ENCODE measurements around the gene MYOCOS. TPM values are rescaled to one million over a fixed set of nuclear protein-coding genes. Genes with fewer than 3 reads are reported as not detected.
"Not testable (repeated sequence)": the region's sequence is repeated elsewhere in the genome, so short reads cannot be mapped to it uniquely, and the experiment has no call there.

The MYOCOS gene
- total RNA-seq, 2 experiments from 2014 or later = 0.10 TPM; not detected in 1

DNA sequence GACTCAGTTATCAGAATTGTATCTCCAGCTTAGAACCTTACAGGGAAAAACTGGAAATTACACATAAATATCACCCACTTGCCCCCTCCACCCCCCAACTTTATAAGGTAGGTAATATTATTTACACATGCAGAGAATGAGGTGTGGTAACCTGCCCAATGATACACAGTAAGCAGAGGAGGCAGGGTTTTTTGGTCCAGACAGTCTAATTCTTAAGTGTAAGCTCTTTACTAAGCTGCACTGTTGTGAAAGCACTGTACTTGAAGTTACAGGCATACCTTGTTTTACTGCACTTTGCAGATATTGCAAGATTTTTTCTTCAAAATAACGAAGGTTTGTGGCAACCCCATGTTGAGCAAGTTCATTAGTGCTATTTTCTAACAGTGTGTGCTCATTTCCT, 24.8 kb upstream of the MYOCOS start:
- ATAC-seq (no peak), DNase-seq (no peak)
- Mint-ChIP-seq H3K9me3 (ENCODE audit: insufficient read depth) (no peaks in the 10 kb centered on the region), H3K4me3 (no peak overlapping the region), H3K4me1 (ENCODE audit: low read depth) (no peaks in the 10 kb centered on the region), H3K27ac (no peak overlapping the region), H3K27me3 (ENCODE audit: low read depth) (no peaks in the 10 kb centered on the region), H3K36me3 (ENCODE audit: low read depth) (peaks cover 26% of the 10 kb centered on the region)
- POLR2A ChIA-PET = no interaction called here
- CTCF ChIA-PET = no interaction called here

DNA sequence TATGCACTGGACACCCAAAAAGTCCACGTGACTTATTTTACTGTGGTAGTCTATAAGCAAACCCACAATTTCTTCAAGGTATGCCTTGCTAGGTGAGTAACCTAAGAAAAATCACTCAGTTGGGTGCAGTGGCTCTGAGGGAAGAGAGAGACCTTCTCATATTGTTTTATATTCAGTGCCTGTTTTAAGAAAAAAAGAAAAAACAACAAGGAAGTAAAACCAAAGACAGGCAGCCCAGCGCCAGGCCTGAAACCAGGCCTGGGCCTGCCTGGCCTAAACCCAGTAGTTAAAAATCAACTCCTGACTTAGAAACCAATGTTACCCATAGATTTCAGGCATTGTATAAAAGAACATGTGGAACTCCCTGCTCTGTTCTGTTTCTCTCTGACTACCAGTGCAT, 21.7 kb upstream of the MYOCOS start:
- ATAC-seq; H3K27me3 Mint-ChIP-seq (ENCODE audit: low read depth); H3K4me3 Mint-ChIP-seq; H3K9me3 Mint-ChIP-seq (ENCODE audit: insufficient read depth); H3K4me1 Mint-ChIP-seq (ENCODE audit: low read depth); CTCF ChIA-PET; DNase-seq; POLR2A ChIA-PET; H3K27ac Mint-ChIP-seq: not testable (repeated sequence)
- H3K36me3 Mint-ChIP-seq (ENCODE audit: low read depth) = peaks cover 10% of the 10 kb centered on the region

DNA sequence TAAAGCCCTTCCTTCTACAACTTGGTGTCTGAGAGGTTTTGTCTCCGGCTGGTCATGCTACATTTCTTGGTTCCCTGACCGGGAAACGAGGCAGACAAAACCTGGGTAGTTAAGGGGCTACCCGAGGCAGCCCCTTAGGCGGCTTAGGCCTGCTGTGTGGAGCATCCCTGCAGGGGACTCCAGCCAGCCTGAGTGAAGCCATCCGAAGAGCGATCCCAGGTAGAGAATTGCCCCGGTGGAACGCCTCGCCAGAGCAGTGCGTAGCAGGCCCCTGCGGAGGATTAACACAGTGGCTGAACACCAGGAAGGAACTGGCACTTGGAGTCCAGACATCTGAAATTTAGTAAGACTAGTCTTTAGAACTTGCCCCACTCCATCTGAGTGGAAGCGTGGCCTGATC, 21.2 kb upstream of the MYOCOS start:
- ChIA-PET CTCF (no interaction called here), POLR2A (no interaction called here)
- Mint-ChIP-seq H3K27me3 (ENCODE audit: low read depth) (no peaks in the 10 kb centered on the region), H3K27ac (no peak overlapping the region), H3K4me3 (no peak overlapping the region), H3K9me3 (ENCODE audit: insufficient read depth) (no peaks in the 10 kb centered on the region), H3K36me3 (ENCODE audit: low read depth) (peaks cover 9% of the 10 kb centered on the region), H3K4me1 (ENCODE audit: low read depth) (no peaks in the 10 kb centered on the region)
- ATAC-seq = no peak
- no peak for DNase-seq

DNA sequence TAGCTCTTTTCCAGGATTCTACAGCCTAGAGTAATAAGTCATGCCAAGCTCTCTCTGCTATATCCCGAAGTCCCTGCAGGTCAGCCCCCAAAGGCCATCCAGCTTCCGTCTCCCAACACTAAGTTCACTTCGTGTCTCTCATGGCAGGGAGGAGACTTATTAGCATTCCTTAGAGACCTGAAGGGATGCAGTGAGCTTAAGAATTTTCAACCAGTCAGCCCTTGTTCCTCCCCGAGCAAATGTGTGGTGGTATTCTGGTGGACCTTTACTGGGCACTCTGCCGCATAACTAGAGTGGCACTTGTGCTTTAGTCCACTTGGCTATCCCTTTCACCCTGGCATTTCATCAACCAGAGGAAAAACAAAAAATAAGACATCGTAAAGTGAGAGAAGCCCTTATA, 19.0 kb upstream of the MYOCOS start:
- H3K27ac Mint-ChIP-seq; H3K36me3 Mint-ChIP-seq (ENCODE audit: low read depth); H3K27me3 Mint-ChIP-seq (ENCODE audit: low read depth); H3K4me3 Mint-ChIP-seq; H3K9me3 Mint-ChIP-seq (ENCODE audit: insufficient read depth); POLR2A ChIA-PET; ATAC-seq; H3K4me1 Mint-ChIP-seq (ENCODE audit: low read depth); DNase-seq: not testable (repeated sequence)
- CTCF ChIA-PET = interaction anchor here (1.3 kb wide), 1 partner anchor 118 kb away, joined by 3 read pairs; the partner anchor contains the start of gene PRRC2C

DNA sequence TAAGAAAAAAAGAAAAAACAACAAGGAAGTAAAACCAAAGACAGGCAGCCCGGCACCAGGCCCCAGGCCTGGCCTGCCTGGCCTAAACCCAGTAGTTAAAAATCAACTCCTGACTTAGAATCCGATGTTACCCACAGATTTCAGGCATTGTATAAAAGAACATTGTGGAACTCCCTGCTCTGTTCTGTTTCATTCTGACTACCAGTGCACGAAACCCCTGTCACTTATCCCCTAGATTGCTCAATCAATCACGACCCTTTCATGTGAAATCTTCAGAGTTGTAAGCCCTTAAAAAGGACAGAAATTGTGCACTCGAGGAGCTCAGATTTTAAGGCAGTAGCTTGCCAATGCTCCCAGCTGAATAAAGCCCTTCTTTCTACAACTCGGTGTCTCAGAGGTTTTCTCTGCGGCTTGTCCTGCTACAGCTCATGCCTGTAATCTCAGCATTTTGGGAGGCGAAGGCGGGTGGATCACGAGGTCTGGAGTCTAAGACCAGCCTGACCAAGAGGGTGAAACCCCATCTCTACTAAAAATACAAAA, 15.6 kb upstream of the MYOCOS start:
- CTCF ChIA-PET = no interaction called here

DNA sequence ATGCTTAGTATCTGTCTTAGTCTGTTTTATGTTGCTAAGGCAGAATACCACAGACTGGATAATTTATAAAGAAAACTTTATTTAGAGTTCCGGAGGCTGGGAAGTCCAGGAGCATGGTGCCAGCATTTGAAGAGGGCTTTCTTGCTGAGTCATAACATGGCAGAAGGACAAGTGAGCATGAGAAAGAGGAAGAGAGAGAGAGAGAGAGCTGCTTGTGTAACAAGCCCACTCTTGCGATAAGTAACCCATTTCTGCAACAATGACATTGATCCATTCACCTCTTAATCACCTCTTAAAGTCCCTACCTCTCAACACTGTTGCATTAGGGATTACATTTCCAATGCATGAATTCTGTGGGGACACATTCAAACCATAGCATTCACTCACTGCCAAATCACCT, 11.7 kb upstream of the MYOCOS start:
- Mint-ChIP-seq H3K4me3 (no peak overlapping the region), H3K27me3 (ENCODE audit: low read depth) (no peaks in the 10 kb centered on the region), H3K27ac (no peak overlapping the region), H3K9me3 (ENCODE audit: insufficient read depth) (no peaks in the 10 kb centered on the region), H3K4me1 (ENCODE audit: low read depth) (no peaks in the 10 kb centered on the region), H3K36me3 (ENCODE audit: low read depth) (no peaks in the 10 kb centered on the region)
- ATAC-seq (no peak), DNase-seq (no peak)
- ChIA-PET POLR2A (no interaction called here), CTCF (no interaction called here)

More for the DNA sequence above, 15.6 kb upstream of the MYOCOS start:
- DNase-seq (no peak), ATAC-seq (no peak)
- Mint-ChIP-seq H3K4me1 (ENCODE audit: low read depth) (no peaks in the 10 kb centered on the region), H3K4me3 (no peak overlapping the region), H3K9me3 (ENCODE audit: insufficient read depth) (no peaks in the 10 kb centered on the region), H3K27me3 (ENCODE audit: low read depth) (no peaks in the 10 kb centered on the region), H3K27ac (no peak overlapping the region), H3K36me3 (ENCODE audit: low read depth) (no peaks in the 10 kb centered on the region)
- POLR2A ChIA-PET = no interaction called here

DNA sequence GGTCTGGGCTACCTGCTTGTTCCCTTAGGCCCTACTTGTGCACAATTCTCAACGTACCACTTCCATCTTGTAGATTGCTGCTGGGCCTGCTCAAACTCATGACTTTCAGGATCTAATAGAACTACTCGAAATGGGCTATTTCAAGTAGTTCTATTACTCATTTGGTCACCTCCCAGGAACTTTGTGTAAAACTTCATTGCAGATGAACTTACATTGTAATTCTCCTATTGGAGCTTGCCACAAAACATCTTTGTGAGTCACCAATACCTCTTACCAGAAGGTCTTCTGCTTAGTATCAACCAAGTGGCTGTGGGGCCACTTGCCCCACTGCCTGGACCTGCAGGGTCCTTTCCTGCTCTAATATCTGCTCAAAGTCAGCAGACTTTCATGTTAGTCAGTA, 10.7 kb upstream of the MYOCOS start:
- DNase-seq (no peak), ATAC-seq (no peak)
- Mint-ChIP-seq H3K27ac (no peak overlapping the region), H3K4me3 (no peak overlapping the region), H3K36me3 (ENCODE audit: low read depth) (no peaks in the 10 kb centered on the region), H3K27me3 (ENCODE audit: low read depth) (no peaks in the 10 kb centered on the region), H3K9me3 (ENCODE audit: insufficient read depth) (no peaks in the 10 kb centered on the region), H3K4me1 (ENCODE audit: low read depth) (no peaks in the 10 kb centered on the region)
- ChIA-PET CTCF (no interaction called here), POLR2A (no interaction called here)

DNA sequence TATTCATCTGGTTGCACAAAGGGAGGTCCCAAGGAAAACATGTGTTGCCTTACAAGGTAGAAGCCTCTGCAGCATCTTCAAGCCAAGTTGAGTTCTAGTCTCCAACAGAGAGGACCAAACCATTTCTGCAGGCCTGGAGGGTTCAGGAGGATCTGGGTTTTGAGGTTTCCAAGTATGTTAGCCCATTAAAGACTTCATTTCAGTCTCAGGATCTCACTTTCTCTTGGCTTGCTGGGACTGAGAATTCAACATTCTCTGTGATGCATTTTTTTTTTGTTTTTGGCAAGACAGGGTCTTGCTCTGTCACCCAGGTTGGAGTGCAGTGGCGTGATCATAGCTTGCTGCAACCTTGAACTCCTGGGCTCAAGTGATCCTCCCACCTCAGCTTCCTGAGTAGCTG, 8.8 kb upstream of the MYOCOS start:
- H3K9me3 Mint-ChIP-seq (ENCODE audit: insufficient read depth) = no peaks in the 10 kb centered on the region
- DNase-seq (no peak), ATAC-seq (no peak)
- no peaks in the 10 kb centered on the region for H3K4me1 Mint-ChIP-seq (ENCODE audit: low read depth)
- CTCF ChIA-PET = no interaction called here
- H3K36me3 Mint-ChIP-seq (ENCODE audit: low read depth) = no peaks in the 10 kb centered on the region
- POLR2A ChIA-PET = no interaction called here
- H3K4me3 Mint-ChIP-seq = no peak overlapping the region
- no peak overlapping the region for H3K27ac Mint-ChIP-seq
- peaks cover 3% of the 10 kb centered on the region for H3K27me3 Mint-ChIP-seq (ENCODE audit: low read depth)

DNA sequence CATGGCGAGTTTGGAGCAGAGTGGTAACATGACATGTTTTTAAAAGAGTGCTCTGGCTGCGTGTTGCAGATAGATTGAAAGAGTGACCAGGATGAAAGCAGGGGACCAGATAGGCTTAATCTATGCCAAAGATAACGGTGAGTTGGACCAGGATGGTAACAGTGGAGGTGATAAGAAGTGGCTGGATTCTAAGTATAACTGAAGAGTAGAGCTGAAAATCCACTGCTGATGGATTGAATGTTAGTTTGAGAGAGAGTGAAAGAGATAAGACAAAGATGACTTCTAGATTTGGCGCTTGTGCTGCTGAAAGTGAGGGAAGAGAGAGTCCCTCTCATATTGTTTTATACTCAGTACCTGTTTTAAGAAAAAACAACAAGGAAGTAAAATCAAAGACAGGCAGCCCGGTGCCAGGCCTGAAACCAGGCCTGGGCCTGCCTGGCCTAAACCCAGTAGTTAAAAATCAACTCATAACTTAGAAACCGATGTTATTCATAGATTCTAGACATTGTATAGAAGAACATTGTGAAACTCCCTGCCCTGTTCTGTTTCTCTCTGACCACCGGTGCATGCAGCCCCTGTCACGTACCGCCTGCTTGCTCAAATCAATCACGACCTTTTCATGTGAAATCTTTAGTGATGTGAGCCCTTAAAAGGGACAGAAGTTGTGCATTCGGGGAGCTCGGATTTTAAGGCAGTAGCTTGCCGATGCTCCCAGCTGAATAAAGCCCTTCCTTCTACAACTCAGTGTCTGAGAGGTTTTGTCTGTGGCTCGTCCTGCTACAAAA, 6.7 kb upstream of the MYOCOS start:
- POLR2A ChIA-PET; H3K4me1 Mint-ChIP-seq (ENCODE audit: low read depth); CTCF ChIA-PET; H3K27ac Mint-ChIP-seq; H3K9me3 Mint-ChIP-seq (ENCODE audit: insufficient read depth); ATAC-seq; DNase-seq; H3K36me3 Mint-ChIP-seq (ENCODE audit: low read depth); H3K27me3 Mint-ChIP-seq (ENCODE audit: low read depth); H3K4me3 Mint-ChIP-seq: not testable (repeated sequence)

DNA sequence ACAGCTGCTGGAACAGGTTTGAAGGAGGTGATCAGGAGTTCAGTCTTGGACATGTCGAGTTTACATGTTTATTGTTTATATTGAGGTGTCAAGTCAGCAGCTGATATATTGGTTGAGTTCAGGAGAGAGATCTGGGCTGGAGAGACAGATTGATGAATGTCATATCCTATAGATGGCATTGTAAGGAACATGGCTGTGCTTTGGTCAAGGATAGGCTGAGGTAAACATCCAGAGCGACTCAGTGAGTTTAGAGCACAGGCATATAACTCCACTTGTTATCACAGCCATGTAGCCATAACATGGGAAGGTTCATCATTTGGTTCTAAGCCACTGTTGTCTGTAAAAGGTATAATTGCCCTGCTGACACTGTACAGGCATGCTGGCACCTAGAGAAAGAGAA, 5.5 kb upstream of the MYOCOS start:
- no peak overlapping the region for H3K27ac Mint-ChIP-seq
- H3K36me3 Mint-ChIP-seq (ENCODE audit: low read depth) = no peaks in the 10 kb centered on the region
- POLR2A ChIA-PET = no interaction called here
- DNase-seq (no peak), ATAC-seq (no peak)
- H3K9me3 Mint-ChIP-seq (ENCODE audit: insufficient read depth) = no peaks in the 10 kb centered on the region
- H3K4me1 Mint-ChIP-seq (ENCODE audit: low read depth) = no peaks in the 10 kb centered on the region
- H3K27me3 Mint-ChIP-seq (ENCODE audit: low read depth) = peaks cover 3% of the 10 kb centered on the region
- CTCF ChIA-PET = no interaction called here
- H3K4me3 Mint-ChIP-seq = no peak overlapping the region

DNA sequence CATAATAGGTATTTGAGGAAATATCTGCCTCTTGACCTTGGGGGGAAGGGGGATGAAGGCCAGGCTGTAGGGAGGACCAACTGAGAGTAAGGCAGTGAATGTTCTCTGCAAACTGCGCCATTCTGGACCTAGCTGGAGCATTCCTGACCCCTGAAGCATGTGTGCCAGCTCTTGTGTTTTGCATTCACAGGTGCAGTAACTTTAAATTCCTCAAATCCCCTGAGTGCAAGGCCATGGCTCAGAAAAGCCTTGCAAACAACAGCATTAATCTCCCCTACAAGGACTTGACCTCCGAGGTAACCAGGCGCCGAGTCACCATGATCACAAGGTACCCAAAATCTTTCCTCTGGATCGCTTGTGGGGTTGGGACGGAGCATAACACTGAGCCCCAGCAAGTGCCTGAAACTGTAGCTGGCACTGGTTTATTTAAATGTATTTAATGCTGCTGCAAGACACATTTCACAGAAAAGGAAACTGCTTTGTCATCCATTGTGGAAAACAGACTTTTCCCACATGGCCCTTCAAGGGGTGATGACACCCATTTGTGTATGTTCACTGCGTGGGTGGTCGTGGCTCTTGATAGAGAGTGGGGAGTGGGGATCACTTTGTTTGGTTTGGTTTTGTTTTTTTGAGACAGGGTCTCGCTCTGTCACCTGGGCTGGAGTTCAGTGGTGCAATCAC, 1.7 kb downstream of the MYOCOS start:
- H3K9me3 Mint-ChIP-seq (ENCODE audit: insufficient read depth) = no peaks in the 10 kb centered on the region
- no peak for ATAC-seq
- no peak overlapping the region for H3K27ac Mint-ChIP-seq
- H3K4me1 Mint-ChIP-seq (ENCODE audit: low read depth) = no peaks in the 10 kb centered on the region
- H3K4me3 Mint-ChIP-seq = no peak overlapping the region
- DNase-seq = no peak
- ChIA-PET CTCF (interaction anchor here (2.1 to 2.3 kb wide), 2 partner anchors 9 to 21 kb away, joined by 5 to 9 read pairs; no protein-coding TSS in a partner anchor), POLR2A (no interaction called here)
- H3K27me3 Mint-ChIP-seq (ENCODE audit: low read depth) = no peaks in the 10 kb centered on the region
- no peaks in the 10 kb centered on the region for H3K36me3 Mint-ChIP-seq (ENCODE audit: low read depth)

DNA sequence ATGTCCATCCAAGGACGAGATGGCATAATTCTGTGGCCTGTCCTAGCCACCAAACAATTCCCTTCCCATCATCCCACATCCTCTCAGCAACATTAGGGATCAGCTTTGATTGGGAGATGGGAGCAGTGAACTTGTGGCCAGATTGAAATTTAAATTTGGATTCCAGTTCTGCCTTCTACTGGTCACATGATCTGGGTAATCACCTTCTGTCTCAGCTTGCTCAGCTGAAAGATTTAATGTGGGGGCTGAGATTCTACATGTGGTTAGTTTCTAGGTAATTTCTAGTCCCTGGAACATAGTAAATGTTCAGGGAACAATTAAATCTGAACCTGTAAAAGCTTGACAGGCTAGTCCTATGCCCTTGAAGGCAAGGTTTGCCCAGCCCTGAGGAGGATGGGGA, 3.2 kb downstream of the MYOCOS start:
- Mint-ChIP-seq H3K27me3 (ENCODE audit: low read depth) (peaks cover 9% of the 10 kb centered on the region), H3K36me3 (ENCODE audit: low read depth) (no peaks in the 10 kb centered on the region), H3K4me1 (ENCODE audit: low read depth) (no peaks in the 10 kb centered on the region), H3K27ac (no peak overlapping the region), H3K9me3 (ENCODE audit: insufficient read depth) (no peaks in the 10 kb centered on the region), H3K4me3 (no peak overlapping the region)
- DNase-seq = no peak
- CTCF ChIA-PET = interaction anchor here (2.3 kb wide), 1 partner anchor 19 kb away, joined by 9 read pairs; no protein-coding TSS in a partner anchor
- no peak for ATAC-seq
- POLR2A ChIA-PET = no interaction called here
